ENCODE measurements around the gene ITGA1. TPM values are rescaled to one million over a fixed set of nuclear protein-coding genes. Genes with fewer than 3 reads are reported as not detected.

The ITGA1 gene
- total RNA-seq, 4 donors from 2014 or later, result 2.4 to 10.7 (median 5.4) TPM

- no peak overlapping the region for H3K4me3 ChIP-seq (ENCODE audit: low read depth, poor library complexity, severe bottlenecking)
- TF ChIP-seq, protein P1, sequence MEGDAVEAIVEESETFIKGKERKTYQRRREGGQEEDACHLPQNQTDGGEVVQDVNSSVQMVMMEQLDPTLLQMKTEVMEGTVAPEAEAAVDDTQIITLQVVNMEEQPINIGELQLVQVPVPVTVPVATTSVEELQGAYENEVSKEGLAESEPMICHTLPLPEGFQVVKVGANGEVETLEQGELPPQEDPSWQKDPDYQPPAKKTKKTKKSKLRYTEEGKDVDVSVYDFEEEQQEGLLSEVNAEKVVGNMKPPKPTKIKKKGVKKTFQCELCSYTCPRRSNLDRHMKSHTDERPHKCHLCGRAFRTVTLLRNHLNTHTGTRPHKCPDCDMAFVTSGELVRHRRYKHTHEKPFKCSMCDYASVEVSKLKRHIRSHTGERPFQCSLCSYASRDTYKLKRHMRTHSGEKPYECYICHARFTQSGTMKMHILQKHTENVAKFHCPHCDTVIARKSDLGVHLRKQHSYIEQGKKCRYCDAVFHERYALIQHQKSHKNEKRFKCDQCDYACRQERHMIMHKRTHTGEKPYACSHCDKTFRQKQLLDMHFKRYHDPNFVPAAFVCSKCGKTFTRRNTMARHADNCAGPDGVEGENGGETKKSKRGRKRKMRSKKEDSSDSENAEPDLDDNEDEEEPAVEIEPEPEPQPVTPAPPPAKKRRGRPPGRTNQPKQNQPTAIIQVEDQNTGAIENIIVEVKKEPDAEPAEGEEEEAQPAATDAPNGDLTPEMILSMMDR (IDR thresholded peaks at IDR 0.05), result no peak
- TF ChIP-seq POLR2A (IDR thresholded peaks at IDR 0.05), result no peak
- no peak for DNase-seq (ENCODE audit: low spot score in 2 of 2)
- intact Hi-C loops (cut with DNase I; ENCODE audit: low total_unique reads), result no loop called here
- 84 to 91% methylated on average over 2 of the region's 2 CpGs for whole genome bisulfite sequencing, 2 donors
Observed at GRCh38 chr5:52887066-52887465, 99.3 kb downstream of the ITGA1 start.

DNA sequence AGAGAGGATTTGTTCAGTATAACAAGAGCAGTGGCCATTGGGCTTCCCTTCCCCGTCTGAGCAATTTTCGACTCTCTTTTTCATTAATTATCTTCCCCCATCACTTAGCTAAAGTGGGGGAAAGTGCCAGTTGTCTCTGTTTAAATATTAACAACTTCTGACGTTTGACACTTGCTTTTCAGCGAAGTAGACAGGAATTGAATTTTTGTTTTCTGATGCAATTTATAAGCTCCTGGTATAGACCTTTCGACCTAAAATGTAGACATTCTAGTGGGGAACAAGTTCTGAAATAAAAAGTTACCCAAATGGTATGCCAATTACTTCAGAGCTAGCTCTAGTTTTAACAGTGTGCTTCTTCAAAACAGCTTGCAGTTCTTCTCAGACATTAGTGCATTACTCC, 100.6 kb downstream of the ITGA1 start:
- no peak overlapping the region for H3K4me3 ChIP-seq (ENCODE audit: low read depth, poor library complexity, severe bottlenecking)
- TF ChIP-seq POLR2A (IDR thresholded peaks at IDR 0.05), result no peak
- TF ChIP-seq, protein P1 (IDR thresholded peaks at IDR 0.05), result no peak
- no peak for DNase-seq (ENCODE audit: low spot score in 2 of 2)
- intact Hi-C loops (cut with DNase I; ENCODE audit: low total_unique reads), result no loop called here
- 88 to 91% methylated on average over 5 of the region's 5 CpGs for WGBS, 2 donors

GRCh38 chr5:52892242-52892878, 104.6 kb downstream of the ITGA1 start:
- H3K4me3 ChIP-seq (ENCODE audit: low read depth, poor library complexity, severe bottlenecking), result no peak overlapping the region
- TF ChIP-seq POLR2A (IDR thresholded peaks at IDR 0.05), result no peak
- TF ChIP-seq, protein P1 (IDR thresholded peaks at IDR 0.05), result no peak
- whole genome bisulfite sequencing, 2 donors, result 71 to 72% methylated on average over 6 of the region's 6 CpGs
- DNase-seq (ENCODE audit: low spot score in 2 of 2), result no peak
- intact Hi-C loops (cut with DNase I; ENCODE audit: low total_unique reads), result loop anchor here (10.0 kb wide), 1 partner anchor 208 kb away; no protein-coding TSS in a partner anchor

- DNase-seq (ENCODE audit: low spot score in 2 of 2), result no peak
- intact Hi-C loops (cut with DNase I; ENCODE audit: low total_unique reads), result loop anchor here (10.0 kb wide), 1 partner anchor 208 kb away; no protein-coding TSS in a partner anchor
Observed at GRCh38 chr5:52893105-52893504, 105.4 kb downstream of the ITGA1 start.

GRCh38 chr5:52893863-52894262, 106.1 kb downstream of the ITGA1 start:
- intact Hi-C loops (cut with DNase I; ENCODE audit: low total_unique reads), result loop anchor here (10.0 kb wide), 1 partner anchor 209 kb away; no protein-coding TSS in a partner anchor
- H3K4me3 ChIP-seq (ENCODE audit: low read depth, poor library complexity, severe bottlenecking), result no peak overlapping the region
- 87 to 93% methylated on average over 1 of the region's 1 CpG for WGBS, 2 donors
- no peak for DNase-seq (ENCODE audit: low spot score in 2 of 2)
- no peak for TF ChIP-seq POLR2A (IDR thresholded peaks at IDR 0.05)
- TF ChIP-seq, protein P1 (IDR thresholded peaks at IDR 0.05), result no peak

More at GRCh38 chr5:52893105-52893504, 105.4 kb downstream of the ITGA1 start:
- no peak for TF ChIP-seq POLR2A (IDR thresholded peaks at IDR 0.05)
- TF ChIP-seq, protein P1 (IDR thresholded peaks at IDR 0.05), result no peak
- no peak overlapping the region for H3K4me3 ChIP-seq (ENCODE audit: low read depth, poor library complexity, severe bottlenecking)

All from lower leg skin (tissue), 4 donors.